Epithelial cell of esophagus (primary cell): ENCODE data around the gene KDM4E.

Source experiments
- DNase-seq: peaks from one replicate; pipeline ENCODE4 v3.0.0; 2010; ENCODE audit warnings: low read depth
- H3K4me3 ChIP-seq: 2 replicates; pipeline ENCODE4 v1.5.1; 2011; ENCODE audit warnings: mild to moderate bottlenecking, low read length, control low read depth
- CTCF ChIP-seq: IDR thresholded peaks from 2 replicates; pipeline ENCODE4 v1.5.1; 2011; ENCODE audit warnings: low read depth, mild to moderate bottlenecking, low read length, control low read depth, inconsistent platforms; ENCODE audit not compliant: insufficient read depth; ENCODE audit errors: missing control alignments

Gene KDM4E

GRCh38 chr11:95050595-95051202 lies 25.6 kb downstream of the KDM4E start:
- TF ChIP-seq CTCF, result no peak
- DNase-seq, result no peak
- H3K4me3 ChIP-seq, result no peak overlapping the region

DNA sequence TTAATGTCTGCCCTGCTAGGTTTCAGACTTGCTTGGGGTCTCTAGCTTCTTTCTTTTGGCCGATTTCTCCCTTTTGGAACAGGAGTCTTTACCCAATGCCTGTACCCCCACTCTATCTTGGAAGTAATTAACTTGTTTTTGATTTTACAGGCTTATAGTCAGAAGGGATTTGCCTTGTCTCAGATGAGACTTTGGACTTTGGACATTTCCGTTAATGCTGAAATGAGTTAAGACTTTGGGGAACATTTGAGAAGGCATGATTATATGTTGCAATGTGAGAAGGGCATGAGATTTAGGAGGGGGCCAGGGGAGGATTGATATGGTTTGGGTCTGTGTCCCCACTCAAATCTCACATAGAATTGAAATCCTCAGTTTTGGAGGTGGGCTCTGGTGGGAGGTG lies 29.3 kb downstream of the KDM4E start:
- no peak overlapping the region for H3K4me3 ChIP-seq
- TF ChIP-seq CTCF, result no peak
- no peak for DNase-seq

DNA sequence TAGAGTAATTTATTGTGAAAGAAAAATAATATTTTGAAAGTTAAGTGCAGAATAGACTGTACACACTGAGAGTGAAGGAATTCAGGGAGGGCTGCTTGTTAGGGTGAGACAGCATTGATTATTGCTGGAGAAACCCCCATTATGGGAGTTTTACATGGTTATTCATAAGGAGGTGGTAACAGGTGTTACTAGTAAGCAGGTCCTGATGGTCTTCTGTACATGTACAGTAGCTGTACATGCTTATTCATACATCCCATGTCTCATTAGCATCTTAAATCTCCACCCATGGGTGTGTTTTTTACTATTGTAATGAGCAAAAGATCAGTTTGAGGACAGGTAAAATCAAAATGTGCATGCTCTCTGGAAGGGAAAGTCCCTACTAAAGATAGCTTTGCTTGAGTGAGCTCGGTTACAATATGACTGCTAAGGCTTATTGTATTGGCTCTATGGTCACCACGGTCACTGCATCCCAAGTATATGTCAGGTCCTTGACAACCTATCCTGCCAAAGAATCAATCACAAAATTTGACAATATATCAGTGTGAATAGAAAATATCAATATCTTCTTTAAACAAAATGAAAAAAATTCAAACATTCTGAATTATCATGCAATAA lies 30.3 kb downstream of the KDM4E start:
- no peak for TF ChIP-seq CTCF
- no peak overlapping the region for H3K4me3 ChIP-seq
- no peak for DNase-seq

DNA sequence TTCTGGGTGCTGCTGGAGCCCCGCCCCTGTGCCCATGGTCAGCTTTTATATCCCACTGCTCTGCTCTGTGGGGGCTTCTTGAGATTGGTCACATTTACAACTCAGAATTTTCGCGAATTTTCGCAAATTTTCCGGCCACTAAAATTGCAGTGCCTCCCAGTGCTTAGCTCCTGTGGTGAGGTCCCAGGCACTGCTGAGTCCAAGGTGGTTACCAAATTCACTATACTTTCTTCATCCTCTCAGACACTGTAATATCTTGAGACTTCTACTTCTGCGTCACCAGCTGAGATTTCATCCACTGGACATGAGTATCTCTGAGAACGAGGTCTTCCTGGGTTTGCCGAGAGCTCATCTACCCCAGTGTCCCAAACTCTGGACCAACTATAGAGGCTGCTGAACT lies 32.9 kb downstream of the KDM4E start:
- no peak for TF ChIP-seq CTCF
- no peak overlapping the region for H3K4me3 ChIP-seq
- no peak for DNase-seq

DNA sequence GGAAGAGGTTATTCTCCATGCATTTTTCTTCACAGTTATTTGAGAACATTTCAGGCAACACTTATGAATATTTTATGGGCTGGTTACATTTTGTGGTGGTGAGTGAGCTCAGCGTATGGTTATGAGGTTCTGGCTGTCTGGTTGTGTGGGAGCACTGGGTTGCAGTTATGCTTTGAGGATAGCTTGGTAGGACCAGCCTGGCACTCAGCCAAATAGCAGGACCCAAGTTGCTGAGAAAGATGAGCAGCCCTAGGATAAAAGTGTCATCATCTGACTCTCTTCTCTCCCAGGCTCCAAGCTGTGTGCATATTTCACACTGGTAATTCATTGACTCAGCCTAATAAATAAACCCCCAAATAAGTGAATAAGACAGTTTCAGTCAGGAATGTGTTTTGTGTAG lies 33.6 kb downstream of the KDM4E start:
- TF ChIP-seq CTCF, result no peak
- H3K4me3 ChIP-seq, result no peak overlapping the region
- DNase-seq, result no peak

DNA sequence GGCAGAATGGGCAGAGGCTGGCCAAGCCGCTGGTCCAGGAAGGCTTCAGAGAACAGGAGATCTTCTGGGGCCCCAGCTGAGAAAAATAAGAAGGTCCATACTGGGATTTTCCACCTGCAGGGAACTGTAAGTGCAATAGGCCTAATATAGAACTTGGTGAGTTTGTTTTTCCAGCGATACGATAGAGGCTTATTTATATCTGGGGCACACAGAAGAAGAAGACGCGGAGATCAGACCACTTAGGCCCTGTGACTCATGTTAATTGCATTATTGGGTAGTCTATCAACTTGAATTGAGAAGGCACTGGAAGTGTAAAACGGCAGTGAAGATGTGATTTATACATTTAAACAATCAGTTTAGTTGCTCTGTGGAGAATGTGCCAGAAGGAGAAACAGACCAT lies 34.0 kb downstream of the KDM4E start:
- H3K4me3 ChIP-seq, result no peak overlapping the region
- DNase-seq, result no peak
- TF ChIP-seq CTCF, result no peak

GRCh38 chr11:95065336-95065735 lies 40.3 kb downstream of the KDM4E start:
- TF ChIP-seq CTCF, result no peak
- peak; percentile 77 for DNase-seq
- H3K4me3 ChIP-seq, result no peak overlapping the region
